Measurements from ENCODE around the gene B3GAT3. TPM values are rescaled to one million over a fixed set of nuclear protein-coding genes. Genes with fewer than 3 reads are reported as not detected.

Gene B3GAT3
- total and polyA plus RNA-seq, 12 donors = 6.8 to 41.2 (median 11.3) TPM

- 83 to 85% methylated on average over 18 of the region's 18 CpGs for WGBS, 2 donors
- intact Hi-C loops (cut with DNase I) = no loop called here
- Histone ChIP-seq H3K9me3 (no peaks in the 10 kb centered on the region), H3K27ac (no peak overlapping the region), H3K4me1 (peaks cover 0 to 25% (median 8%) of the 10 kb centered on the region in 9 donors), H3K36me3 (peaks cover 0 to 98% (median 15%) of the 10 kb centered on the region in 9 donors), H3K27me3 (no peaks in the 10 kb centered on the region), H3K4me3 (no peak overlapping the region)
- TF ChIP-seq CTCF (IDR thresholded peaks at IDR 0.05) = no peak
- no peak for ATAC-seq
- DNase-seq = no peak
These were observed 40.6 kb downstream of the B3GAT3 start for GRCh38 chr11:62580959-62581715.

GRCh38 chr11:62579252-62579651 lies 42.5 kb downstream of the B3GAT3 start:
- intact Hi-C loops (cut with DNase I) = loop anchor here in 1 of 10 donors (10.0 kb wide), 1 partner anchor 276 kb away; no protein-coding TSS in a partner anchor
- no peak for ATAC-seq

GRCh38 chr11:62578541-62578940 lies 43.2 kb downstream of the B3GAT3 start:
- H3K9me3 ChIP-seq = no peaks in the 10 kb centered on the region
- ATAC-seq (no peak), DNase-seq (no peak)
- 96% methylated on average over 11 of the region's 11 CpGs for WGBS, 2 donors
- H3K4me3 ChIP-seq = no peak overlapping the region
- intact Hi-C loops (cut with DNase I) = loop anchor here in 1 of 10 donors (10.0 kb wide), 1 partner anchor 276 kb away; no protein-coding TSS in a partner anchor
- H3K4me1 ChIP-seq = peaks cover 7 to 43% (median 25%) of the 10 kb centered on the region in 9 donors
- peak overlapping the region in 7 of 10 donors; percentile 68 to 98 (median 92) for H3K27ac ChIP-seq
- H3K27me3 ChIP-seq = no peaks in the 10 kb centered on the region
- TF ChIP-seq CTCF (IDR thresholded peaks at IDR 0.05) = no peak
- H3K36me3 ChIP-seq = peaks cover 0 to 80% (median 6%) of the 10 kb centered on the region in 9 donors

More at GRCh38 chr11:62579252-62579651, 42.5 kb downstream of the B3GAT3 start:
- Histone ChIP-seq H3K27me3 (no peaks in the 10 kb centered on the region), H3K4me3 (no peak overlapping the region), H3K27ac (peak overlapping the region in 3 of 10 donors; percentile 11 to 98 (median 92)), H3K36me3 (peaks cover 0 to 87% (median 8%) of the 10 kb centered on the region in 9 donors), H3K9me3 (no peaks in the 10 kb centered on the region), H3K4me1 (peaks cover 7 to 43% (median 25%) of the 10 kb centered on the region in 9 donors)
- DNase-seq = no peak
- WGBS, 2 donors = 87 to 95% methylated on average over 2 of the region's 2 CpGs
- TF ChIP-seq CTCF (IDR thresholded peaks at IDR 0.05) = no peak

- ATAC-seq (peak in 7 of 8 donors; percentile 7 to 55 (median 24)), DNase-seq (peak in 1 of 2 donors; percentile 83)
- no peaks in the 10 kb centered on the region for H3K9me3 ChIP-seq
- intact Hi-C loops (cut with DNase I) = loop anchor here in 1 of 10 donors (10.0 kb wide), 1 partner anchor 278 kb away; no protein-coding TSS in a partner anchor
- H3K27me3 ChIP-seq = no peaks in the 10 kb centered on the region
- 47 to 60% methylated on average over 12 of the region's 12 CpGs for WGBS, 2 donors
- H3K4me1 ChIP-seq = peaks cover 11 to 52% (median 34%) of the 10 kb centered on the region in 9 donors
- no peak for TF ChIP-seq CTCF (IDR thresholded peaks at IDR 0.05)
- H3K4me3 ChIP-seq = peak overlapping the region in 6 of 10 donors; percentile 21 to 92 (median 48)
- peaks cover 0 to 72% (median 5%) of the 10 kb centered on the region in 9 donors for H3K36me3 ChIP-seq
- peak overlapping the region; percentile 73 to 98 (median 92) for H3K27ac ChIP-seq
These were observed 44.6 kb downstream of the B3GAT3 start for GRCh38 chr11:62577046-62577714.
